SHP77 treated with DMSO at 0.1 percent for 48 hours (cell line): ENCODE measurements around the gene RET.

ENCODE experiments used
- DNase-seq: peaks from one replicate; lab custom pipeline; 2025; lab: John Stamatoyannopoulos, UW

Gene RET

DNA sequence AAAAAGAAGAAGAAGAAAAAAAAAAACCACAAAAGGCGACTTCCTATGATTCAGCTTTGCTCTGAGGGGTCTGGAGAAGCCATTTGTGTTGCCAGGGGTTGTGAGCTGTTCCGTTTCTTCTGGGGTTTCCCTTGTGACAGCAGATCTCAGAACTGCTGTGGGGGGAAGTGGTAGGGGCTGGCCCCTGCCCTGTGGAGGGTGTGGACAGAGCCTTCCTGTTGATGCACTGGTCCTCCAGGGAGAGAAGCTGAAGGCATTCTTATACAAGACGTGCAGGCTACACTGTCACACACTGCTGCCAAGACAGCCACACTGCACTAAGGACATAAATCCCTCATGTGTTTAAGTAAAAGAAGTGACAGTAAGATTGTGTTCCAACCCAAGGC lies 44.1 kb downstream of the RET start:
- DNase-seq = no peak

DNA sequence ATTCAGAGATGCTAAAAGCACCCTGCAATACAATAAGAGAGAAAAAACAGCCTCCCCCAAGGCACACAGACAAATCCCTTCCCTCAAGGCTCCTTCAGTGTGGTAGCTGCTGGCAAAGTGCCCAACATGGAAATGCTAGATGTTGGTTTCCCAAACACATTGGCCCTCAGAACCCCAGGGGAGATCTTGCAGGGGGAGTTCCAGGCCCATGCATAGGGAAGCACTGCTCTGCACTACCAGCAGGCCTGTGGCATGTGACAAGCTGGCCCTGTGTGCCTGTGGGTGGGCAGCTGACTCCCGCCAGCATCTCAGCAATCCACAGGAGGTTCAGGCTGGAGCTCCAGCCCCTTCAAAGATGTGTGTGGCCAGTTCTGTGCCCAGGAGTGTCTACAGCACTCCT lies 44.6 kb downstream of the RET start:
- no peak for DNase-seq

DNA sequence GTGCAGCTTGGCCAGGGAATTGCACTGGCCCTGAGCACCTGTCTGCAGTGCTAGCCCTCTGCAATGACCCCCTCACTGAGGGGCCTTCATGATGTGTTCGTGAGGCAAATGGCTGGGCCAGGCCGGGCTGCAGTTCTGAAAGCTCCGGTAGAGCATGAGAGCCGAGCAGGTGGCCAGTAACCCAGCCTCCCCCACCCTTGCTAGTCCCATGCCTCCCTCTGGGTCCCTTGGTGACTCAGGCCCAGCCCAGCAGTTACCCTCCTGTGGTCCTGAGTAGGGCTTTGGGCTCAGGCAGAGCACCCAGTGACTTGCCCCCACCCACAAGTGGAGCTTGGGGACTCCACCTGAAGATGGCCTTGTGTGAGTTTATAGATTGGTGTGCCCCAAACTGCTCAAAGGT lies 45.2 kb downstream of the RET start:
- DNase-seq = no peak

DNA sequence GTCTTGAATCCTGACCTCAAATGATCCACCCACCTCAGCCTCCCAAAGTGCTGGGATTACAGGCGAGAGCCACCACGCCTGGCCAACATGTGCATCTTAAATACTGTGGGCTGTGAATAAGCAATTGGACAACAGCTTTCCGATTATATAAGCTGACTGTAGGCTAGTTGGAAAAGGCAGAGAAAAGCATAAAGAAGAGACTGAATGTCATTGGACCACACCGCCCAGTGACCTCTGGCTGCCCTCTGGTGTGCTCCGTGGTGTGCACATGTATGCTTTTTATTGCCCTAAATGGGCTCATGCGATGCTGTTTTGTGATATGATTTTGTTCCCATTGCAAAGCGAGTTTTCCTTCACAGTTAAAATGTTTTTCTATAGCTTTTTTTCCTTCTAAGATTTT lies 46.0 kb downstream of the RET start:
- DNase-seq = no peak

DNA sequence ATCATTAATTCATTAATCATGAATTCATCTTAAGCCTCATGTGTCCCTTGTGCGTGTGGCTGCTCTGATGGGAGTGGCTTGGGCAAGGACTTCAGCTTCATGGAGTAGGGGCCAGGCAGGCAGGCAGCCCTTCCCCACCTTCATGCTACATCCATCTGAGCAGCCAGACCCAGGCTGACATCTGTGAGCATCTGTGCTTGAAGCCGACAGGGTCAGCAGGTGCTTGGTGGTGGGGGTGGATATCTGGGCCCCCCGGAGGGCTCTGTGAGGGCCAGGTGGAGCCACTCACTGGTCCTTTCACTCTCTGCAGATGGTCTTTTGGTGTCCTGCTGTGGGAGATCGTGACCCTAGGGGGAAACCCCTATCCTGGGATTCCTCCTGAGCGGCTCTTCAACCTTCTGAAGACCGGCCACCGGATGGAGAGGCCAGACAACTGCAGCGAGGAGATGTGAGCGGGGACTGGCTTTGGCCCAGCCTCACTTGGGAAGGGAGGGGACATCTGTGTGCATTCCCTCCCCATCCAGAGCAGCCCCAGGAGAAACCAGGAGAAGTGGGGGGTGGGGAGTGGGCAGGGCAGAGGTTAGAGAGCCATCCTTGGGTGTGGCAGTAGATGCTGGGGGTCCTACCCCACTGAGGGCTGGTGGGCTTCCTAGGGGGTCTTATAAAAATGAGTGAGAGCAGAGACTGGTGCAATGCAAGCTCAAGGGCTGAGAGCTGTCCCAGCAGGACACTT lies 46.7 kb downstream of the RET start:
- DNase-seq = no peak

DNA sequence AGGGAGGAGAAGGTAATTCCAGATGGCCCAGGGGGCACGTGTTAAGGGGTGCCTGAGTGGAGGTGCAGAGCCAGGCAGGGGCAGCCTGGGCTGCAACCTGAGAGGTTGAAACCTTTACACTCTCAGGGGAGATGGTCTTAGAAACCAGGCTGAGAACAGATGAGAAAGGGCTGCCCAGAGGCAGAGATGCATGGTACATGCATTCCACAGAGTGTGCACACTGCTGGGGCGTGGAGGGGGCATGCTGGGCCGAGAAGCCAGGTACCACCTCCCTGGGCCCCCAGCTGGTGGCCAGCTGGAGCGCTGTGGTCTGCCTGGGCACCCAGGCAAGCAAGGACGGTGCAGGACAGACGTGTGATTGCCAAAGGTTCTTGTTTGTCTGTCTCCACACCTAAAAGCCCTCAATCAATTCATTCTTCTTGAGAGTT lies 47.2 kb downstream of the RET start:
- DNase-seq = no peak

DNA sequence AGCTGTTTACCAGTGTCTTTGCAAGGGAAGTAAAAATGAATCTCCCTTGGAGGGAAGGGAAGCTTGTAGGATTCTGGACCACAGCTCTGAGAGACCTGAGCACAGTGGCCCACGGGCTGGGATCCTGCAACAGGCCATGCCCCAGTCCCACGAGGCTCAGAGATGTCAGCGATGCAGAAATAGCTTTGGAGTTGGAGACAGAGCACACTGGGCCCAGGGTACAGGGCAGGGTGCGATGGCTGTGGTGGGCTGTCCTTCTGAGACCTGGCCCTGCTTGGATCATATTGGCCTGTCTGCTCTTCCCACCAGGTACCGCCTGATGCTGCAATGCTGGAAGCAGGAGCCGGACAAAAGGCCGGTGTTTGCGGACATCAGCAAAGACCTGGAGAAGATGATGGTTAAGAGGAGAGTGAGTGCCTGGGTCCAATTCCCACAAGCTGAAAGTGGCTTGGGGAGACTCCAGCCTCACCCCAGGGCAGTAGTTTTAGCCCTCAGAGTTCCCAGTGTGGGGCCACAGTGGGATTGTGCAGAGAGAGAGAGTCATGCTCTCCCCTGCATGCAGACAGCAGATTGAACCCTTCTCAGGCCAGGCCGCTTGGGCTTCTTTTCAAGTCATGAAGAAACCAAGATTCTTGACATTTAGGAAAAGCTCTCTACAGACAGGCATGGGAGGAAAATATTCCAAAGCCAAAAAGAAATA lies 47.9 kb downstream of the RET start:
- no peak for DNase-seq

DNA sequence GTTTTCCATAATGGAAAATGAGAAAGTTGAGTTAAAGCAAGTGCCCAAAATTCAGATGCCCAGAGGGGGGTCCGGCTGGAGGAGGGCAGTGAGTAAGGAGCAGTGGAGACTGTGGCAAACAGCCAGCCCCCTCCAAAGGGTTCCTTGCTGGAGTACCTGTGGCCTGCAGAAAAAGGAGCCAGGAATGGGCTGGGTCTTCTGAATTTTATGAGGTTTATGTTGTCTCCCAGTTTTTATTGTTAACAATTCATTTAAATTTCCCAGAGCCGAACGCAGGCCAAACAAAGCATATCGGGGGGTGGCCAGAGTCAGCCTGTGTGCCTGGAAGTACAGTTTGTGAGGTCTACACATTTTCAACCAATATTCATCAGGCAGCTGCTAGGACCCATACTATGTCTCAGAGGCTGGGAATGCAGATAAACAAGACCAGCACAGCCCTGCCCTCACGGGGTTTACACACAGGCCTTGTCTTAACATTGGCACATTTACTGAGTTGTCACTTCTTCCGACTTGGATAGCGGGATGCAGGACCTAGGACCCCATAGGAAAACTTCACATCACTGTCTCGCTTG lies 48.5 kb downstream of the RET start:
- no peak for DNase-seq

DNA sequence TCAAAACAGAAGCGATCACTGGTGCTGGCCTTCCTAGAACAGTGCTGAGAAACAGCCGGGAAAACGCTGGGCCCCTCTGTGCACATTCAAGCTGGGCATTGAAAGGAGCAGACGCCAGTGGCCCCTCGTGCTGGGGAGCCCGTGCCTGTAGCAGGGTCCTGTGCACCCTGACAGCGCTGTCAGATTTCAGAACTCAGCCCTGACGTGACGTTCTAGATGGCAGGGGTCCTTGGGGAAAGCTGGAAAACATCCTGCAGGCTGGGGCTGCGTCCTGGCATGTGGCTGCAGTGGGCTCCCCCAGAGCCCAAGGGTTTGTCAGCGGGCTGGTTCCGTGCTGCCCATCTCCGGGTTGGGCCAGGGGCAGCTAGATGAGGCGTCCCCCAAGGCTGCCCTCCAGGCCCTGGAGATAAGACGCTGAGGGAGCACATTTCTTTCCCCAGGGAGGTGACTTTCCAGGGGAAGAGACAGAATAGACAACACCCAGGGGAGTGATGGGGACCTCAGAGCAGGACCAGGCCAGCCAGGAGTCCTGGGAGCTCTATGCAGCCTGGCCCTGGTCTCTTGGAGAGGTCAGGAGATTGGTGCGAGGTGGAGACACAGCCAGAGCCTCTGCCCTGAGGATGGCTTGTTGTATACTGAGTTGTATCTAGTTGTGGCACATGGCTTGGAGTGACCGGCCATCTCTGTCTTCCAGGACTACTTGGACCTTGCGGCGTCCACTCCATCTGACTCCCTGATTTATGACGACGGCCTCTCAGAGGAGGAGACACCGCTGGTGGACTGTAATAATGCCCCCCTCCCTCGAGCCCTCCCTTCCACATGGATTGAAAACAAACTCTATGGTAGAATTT lies 49.2 kb downstream of the RET start:
- no peak for DNase-seq

DNA sequence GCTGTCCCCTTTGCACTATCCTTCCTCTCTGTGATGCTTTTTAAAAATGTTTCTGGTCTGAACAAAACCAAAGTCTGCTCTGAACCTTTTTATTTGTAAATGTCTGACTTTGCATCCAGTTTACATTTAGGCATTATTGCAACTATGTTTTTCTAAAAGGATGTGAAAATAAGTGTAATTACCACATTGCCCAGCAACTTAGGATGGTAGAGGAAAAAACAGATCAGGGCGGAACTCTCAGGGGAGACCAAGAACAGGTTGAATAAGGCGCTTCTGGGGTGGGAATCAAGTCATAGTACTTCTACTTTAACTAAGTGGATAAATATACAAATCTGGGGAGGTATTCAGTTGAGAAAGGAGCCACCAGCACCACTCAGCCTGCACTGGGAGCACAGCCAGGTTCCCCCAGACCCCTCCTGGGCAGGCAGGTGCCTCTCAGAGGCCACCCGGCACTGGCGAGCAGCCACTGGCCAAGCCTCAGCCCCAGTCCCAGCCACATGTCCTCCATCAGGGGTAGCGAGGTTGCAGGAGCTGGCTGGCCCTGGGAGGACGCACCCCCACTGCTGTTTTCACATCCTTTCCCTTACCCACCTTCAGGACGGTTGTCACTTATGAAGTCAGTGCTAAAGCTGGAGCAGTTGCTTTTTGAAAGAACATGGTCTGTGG lies 50.0 kb downstream of the RET start:
- DNase-seq = no peak

DNA sequence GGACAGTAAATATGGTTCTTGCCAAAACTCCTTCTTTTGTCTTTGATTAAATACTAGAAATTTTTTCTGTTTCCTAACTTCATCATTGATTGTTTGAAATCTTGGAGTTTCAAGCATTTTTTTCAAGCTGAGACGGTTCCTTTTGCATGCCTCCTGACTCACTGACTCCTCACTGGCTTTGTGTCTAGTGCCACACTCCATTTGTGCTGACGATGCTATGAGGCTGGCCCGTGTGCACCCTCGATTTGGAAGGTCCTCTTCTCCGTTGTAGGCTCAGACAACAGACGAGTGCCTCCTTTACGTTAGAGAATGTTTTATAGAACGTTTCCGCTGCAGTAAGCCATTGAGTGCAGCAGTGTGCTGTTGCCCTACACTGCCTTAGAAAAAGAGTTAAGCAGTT lies 50.6 kb downstream of the RET start:
- DNase-seq = no peak

DNA sequence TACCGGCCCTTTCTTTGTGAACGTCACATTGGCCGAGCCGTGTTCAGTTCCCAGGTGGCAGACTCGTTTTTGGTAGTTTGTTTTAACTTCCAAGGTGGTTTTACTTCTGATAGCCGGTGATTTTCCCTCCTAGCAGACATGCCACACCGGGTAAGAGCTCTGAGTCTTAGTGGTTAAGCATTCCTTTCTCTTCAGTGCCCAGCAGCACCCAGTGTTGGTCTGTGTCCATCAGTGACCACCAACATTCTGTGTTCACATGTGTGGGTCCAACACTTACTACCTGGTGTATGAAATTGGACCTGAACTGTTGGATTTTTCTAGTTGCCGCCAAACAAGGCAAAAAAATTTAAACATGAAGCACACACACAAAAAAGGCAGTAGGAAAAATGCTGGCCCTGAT lies 51.5 kb downstream of the RET start:
- no peak for DNase-seq

DNA sequence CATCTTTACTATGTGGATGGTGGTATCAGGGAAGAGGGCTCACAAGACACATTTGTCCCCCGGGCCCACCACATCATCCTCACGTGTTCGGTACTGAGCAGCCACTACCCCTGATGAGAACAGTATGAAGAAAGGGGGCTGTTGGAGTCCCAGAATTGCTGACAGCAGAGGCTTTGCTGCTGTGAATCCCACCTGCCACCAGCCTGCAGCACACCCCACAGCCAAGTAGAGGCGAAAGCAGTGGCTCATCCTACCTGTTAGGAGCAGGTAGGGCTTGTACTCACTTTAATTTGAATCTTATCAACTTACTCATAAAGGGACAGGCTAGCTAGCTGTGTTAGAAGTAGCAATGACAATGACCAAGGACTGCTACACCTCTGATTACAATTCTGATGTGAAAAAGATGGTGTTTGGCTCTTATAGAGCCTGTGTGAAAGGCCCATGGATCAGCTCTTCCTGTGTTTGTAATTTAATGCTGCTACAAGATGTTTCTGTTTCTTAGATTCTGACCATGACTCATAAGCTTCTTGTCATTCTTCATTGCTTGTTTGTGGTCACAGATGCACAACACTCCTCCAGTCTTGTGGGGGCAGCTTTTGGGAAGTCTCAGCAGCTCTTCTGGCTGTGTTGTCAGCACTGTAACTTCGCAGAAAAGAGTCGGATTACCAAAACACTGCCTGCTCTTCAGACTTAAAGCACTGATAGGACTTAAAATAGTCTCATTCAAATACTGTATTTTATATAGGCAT lies 52.3 kb downstream of the RET start:
- no peak for DNase-seq

DNA sequence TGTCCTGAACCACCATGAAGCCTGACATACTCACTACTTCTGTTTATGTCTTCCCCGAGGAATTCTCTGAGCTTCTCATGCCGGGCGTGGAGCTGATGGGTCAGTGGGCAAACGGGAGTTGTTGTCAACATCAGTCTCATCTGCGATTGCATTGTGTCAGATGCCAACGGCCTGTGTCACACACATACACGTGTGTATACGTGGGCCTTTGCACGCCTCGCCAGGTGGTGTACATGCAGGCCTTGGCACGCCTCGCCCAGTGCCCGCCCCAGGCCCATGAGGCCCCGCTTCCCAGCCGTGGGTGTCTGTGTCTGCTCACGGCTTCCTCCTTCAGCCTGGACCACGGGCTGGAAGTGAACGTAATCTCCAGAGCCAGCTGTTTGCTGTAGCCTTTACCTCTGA lies 53.9 kb downstream of the RET start:
- no peak for DNase-seq

DNA sequence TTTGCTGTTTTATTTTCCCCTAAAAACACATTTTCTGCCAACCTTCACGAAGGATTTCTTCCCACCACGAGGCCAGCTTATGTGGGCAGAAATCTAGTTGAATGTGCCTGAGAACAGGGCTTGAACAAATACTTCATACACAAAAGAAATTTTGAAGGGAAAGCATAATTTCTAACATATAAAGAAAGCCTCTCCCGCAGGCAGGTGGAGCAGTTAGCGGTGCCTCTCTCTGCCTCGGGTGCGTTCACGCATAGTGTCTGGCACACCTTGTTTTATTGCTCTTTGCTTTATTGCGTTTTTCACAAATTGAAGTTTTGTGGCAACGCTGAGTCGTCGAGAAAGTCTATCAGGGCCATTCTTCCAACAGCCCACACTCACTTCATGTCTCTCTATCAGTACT lies 54.4 kb downstream of the RET start:
- DNase-seq = no peak

DNA sequence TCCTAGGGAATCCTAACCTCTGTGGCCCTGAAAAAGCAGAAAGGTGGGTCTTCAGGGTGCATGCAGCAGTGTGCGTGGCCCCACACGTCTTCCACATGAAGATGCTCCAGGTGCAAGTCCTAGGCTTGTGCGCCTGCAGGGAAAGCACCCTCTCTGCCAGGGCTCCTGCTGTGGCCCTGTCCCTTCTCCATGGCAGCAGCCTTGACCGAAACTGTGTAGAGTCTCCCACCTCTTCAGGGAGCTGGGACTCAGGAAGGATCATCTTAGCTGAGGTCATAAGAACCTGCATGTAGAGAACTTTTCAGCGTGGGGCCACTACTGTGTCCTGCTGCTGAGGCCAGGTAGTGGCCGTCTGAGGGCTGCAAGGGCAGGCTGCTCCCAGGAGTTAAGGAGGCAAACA lies 55.0 kb downstream of the RET start:
- no peak for DNase-seq

DNA sequence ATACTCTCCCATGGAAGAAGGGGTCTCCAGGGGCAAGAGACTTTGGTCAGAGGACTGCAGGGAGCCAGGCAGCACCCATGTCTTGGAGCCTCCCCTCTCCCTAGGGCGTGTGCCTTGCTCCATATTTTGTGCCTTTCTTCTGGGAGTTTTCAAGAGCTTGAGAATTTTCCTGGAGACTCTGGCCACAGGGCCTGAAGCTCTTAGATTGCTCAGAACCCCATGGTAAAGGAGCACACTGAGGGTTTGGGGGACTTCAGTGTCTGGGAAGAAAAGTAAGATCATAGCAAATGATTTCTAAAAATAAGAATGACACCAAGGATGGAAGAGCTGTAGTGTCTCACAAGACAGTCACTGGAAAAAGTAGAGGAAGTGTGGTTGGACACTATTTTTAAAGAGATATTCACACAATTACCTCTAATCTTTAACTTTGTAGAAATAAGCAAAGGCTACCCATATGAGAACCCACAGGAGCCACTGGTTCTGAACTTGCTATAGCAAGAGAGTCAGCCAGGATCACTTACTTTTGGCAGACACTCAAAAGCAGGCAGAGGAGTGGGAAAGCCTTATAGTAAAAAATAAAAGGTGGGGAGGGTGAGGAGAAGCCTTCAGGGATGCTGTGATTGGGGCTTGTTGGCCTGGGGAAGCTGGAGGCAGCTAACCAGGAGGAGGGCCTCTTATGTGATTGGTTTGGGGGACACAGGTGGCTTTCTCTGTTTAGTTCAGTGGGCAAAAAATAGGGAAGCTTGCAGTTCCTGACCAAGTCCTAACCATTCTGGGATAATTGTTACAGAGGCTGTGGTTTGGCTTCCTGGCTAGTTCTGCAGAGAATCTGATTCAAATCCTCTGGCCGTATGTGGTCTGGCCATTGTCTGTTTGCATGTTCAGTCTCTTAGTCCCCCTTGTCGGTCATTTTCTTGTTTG lies 56.3 kb downstream of the RET start:
- DNase-seq = no peak

DNA sequence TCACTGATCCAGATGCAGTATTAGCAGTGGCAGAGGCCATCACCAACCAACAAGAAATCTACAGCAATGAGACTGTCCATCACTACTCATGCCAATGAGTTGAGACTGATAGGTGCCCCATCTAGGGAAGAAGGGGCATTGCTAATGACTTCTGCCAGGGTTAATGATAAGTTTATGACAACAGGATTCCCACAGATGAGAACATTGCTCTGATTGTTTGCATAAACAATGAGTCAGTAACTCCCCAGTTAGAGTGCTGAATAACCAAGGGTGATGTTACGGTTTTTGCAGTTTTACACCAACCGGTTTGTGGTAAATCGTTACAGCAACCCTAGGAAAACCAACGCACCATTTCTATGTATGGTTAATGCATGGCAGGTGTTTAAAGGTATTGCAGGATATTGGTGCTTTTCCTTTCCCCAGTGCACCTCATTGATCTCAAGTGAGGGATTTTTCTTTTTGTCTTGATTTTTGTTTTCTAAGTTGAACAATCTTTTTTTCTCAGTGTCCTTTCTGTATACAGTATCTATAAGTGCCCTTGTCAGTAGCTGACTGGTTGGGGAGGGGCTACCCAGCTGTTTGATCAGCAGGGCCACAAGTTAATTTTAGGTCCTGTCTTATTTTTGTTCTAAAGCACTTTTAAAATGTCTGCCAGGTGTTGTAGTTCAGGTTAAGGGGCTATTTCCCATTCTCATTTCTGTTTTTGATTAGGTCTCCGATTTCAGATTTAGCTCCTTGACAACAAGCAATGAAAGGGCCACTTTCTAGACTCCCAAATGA lies 57.4 kb downstream of the RET start:
- DNase-seq = no peak

DNA sequence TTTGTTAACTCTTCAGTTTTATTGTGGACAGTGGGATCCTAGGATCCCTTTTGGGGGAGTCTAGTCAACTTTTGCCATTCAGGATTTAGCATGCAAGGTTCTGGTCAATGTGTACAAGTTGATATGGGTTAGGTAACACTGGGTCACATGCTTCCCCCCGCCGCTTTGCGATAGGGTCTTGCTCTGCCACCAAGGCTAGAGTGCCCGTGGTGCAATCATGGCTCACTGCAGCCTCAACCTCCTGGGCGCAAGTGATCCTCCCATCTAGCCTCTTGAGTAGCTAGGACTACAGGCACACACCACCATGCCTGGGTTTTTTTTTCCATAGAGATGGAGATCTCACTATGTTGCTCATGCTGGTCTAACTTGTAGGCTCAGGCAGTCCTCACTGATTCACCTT lies 58.2 kb downstream of the RET start:
- DNase-seq = no peak

DNA sequence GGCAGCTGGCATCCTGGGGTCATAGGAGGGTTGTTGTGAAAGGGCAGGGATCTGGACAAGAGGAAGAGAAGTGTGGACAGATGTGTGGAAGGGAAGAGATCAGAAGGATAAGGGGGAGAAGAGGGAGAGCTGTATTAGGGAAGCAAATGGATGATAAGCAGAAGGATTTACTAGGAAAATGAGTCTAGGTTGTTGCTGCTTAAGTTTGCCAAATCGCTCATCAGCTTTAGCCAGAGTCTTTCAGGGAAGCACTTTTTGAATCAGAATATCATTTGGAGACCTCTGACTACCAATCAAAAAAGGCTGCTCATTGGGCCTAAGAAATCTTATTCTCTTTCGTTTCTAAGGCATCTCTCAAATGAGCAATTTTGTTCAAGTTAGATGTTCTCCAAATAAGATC lies 58.8 kb downstream of the RET start:
- no peak for DNase-seq
